Activated T-helper 17 cell treated with anti-CD3 and anti-CD28 coated beads, Interleukin-2, amount 50 U/mL, for 72 hours (primary cell): Measurements from ENCODE around the gene FRMD3. TPM values are rescaled to one million over a fixed set of nuclear protein-coding genes. Genes with fewer than 3 reads are reported as not detected.

Experiments used
- ATAC-seq: fragments of 150-1000 bp; cut with Tn5 transposase; replicated peaks from 2 replicates; pipeline ENCODE4 v1.10.0; 2021; ENCODE audit warnings: mild to moderate bottlenecking, moderate library complexity
- H3K27ac Mint-ChIP-seq: one replicate; pipeline ENCODE4 v1.8.0; 2022; ENCODE audit warnings: mixed read lengths
- H3K27me3 Mint-ChIP-seq: one replicate; pipeline ENCODE4 v1.8.0; 2022; ENCODE audit warnings: mixed read lengths
- H3K36me3 Mint-ChIP-seq: one replicate; pipeline ENCODE4 v1.8.0; 2022; ENCODE audit warnings: low read depth, mild to moderate bottlenecking, mixed read lengths
- H3K4me1 Mint-ChIP-seq: one replicate; pipeline ENCODE4 v1.8.0; 2022; ENCODE audit warnings: mixed read lengths
- H3K4me3 Mint-ChIP-seq: one replicate; pipeline ENCODE4 v1.8.0; 2022; ENCODE audit warnings: mild to moderate bottlenecking, mixed read lengths
- H3K9me3 Mint-ChIP-seq: one replicate; pipeline ENCODE4 v1.8.0; 2022; ENCODE audit warnings: mixed read lengths
- total RNA-seq, 2 donors: library from RNA; stranded (reverse); gene quantifications; one replicate each; pipeline ENCODE4 v1.2.3, GENCODE V29; 2022

FRMD3 gene
- total RNA-seq, 2 donors from 2014 or later, result 0.17 to 0.82 TPM

GRCh38 chr9:83424831-83425230 is 113.4 kb downstream of the FRMD3 start:
- Mint-ChIP-seq H3K4me1 (no peaks in the 10 kb centered on the region), H3K27ac (no peak overlapping the region), H3K9me3 (no peaks in the 10 kb centered on the region), H3K4me3 (no peak overlapping the region), H3K27me3 (no peaks in the 10 kb centered on the region), H3K36me3 (no peaks in the 10 kb centered on the region)
- no peak for ATAC-seq

GRCh38 chr9:83423815-83424707 is 114.1 kb downstream of the FRMD3 start:
- no peaks in the 10 kb centered on the region for H3K36me3 Mint-ChIP-seq
- no peaks in the 10 kb centered on the region for H3K9me3 Mint-ChIP-seq
- H3K27me3 Mint-ChIP-seq, result no peaks in the 10 kb centered on the region
- H3K27ac Mint-ChIP-seq, result no peak overlapping the region
- H3K4me1 Mint-ChIP-seq, result no peaks in the 10 kb centered on the region
- H3K4me3 Mint-ChIP-seq, result no peak overlapping the region
- ATAC-seq, result no peak

- H3K4me1 Mint-ChIP-seq, result no peaks in the 10 kb centered on the region
- no peaks in the 10 kb centered on the region for H3K36me3 Mint-ChIP-seq
- H3K4me3 Mint-ChIP-seq, result no peak overlapping the region
- H3K27me3 Mint-ChIP-seq, result no peaks in the 10 kb centered on the region
- H3K27ac Mint-ChIP-seq, result no peak overlapping the region
- no peak for ATAC-seq
- H3K9me3 Mint-ChIP-seq, result no peaks in the 10 kb centered on the region
Measured at GRCh38 chr9:83422527-83422926, 115.7 kb downstream of the FRMD3 start.

- Mint-ChIP-seq H3K36me3 (no peaks in the 10 kb centered on the region), H3K27me3 (no peaks in the 10 kb centered on the region), H3K4me1 (no peaks in the 10 kb centered on the region), H3K9me3 (no peaks in the 10 kb centered on the region), H3K4me3 (no peak overlapping the region), H3K27ac (no peak overlapping the region)
- no peak for ATAC-seq
Measured at GRCh38 chr9:83420486-83420885, 117.7 kb downstream of the FRMD3 start.

GRCh38 chr9:83419961-83420360 is 118.2 kb downstream of the FRMD3 start:
- H3K36me3 Mint-ChIP-seq, result no peaks in the 10 kb centered on the region

GRCh38 chr9:83418283-83418682 is 119.9 kb downstream of the FRMD3 start:
- no peak for ATAC-seq
- H3K27me3 Mint-ChIP-seq, result no peaks in the 10 kb centered on the region
- H3K9me3 Mint-ChIP-seq, result no peaks in the 10 kb centered on the region
- no peaks in the 10 kb centered on the region for H3K4me1 Mint-ChIP-seq
- no peak overlapping the region for H3K4me3 Mint-ChIP-seq
- H3K27ac Mint-ChIP-seq, result no peak overlapping the region
- no peaks in the 10 kb centered on the region for H3K36me3 Mint-ChIP-seq

More at GRCh38 chr9:83419961-83420360, 118.2 kb downstream of the FRMD3 start:
- Mint-ChIP-seq H3K4me1 (no peaks in the 10 kb centered on the region), H3K9me3 (no peaks in the 10 kb centered on the region), H3K27me3 (no peaks in the 10 kb centered on the region), H3K4me3 (no peak overlapping the region), H3K27ac (no peak overlapping the region)
- ATAC-seq, result no peak

- Mint-ChIP-seq H3K36me3 (no peaks in the 10 kb centered on the region), H3K4me1 (no peaks in the 10 kb centered on the region), H3K9me3 (peaks cover 9% of the 10 kb centered on the region), H3K27me3 (no peaks in the 10 kb centered on the region), H3K4me3 (no peak overlapping the region), H3K27ac (no peak overlapping the region)
- ATAC-seq, result no peak
Measured at GRCh38 chr9:83413367-83413766, 124.8 kb downstream of the FRMD3 start.

GRCh38 chr9:83410701-83411100 is 127.5 kb downstream of the FRMD3 start:
- Mint-ChIP-seq H3K27ac (no peak overlapping the region), H3K9me3 (peaks cover 14% of the 10 kb centered on the region), H3K27me3 (peaks cover 3% of the 10 kb centered on the region), H3K4me3 (no peak overlapping the region), H3K4me1 (no peaks in the 10 kb centered on the region), H3K36me3 (no peaks in the 10 kb centered on the region)
- no peak for ATAC-seq

GRCh38 chr9:83406921-83407320 is 131.3 kb downstream of the FRMD3 start:
- no peak for ATAC-seq
- peaks cover 3% of the 10 kb centered on the region for H3K27me3 Mint-ChIP-seq
- H3K9me3 Mint-ChIP-seq, result peaks cover 14% of the 10 kb centered on the region
- H3K4me1 Mint-ChIP-seq, result no peaks in the 10 kb centered on the region
- H3K36me3 Mint-ChIP-seq, result no peaks in the 10 kb centered on the region
- H3K4me3 Mint-ChIP-seq, result no peak overlapping the region
- no peak overlapping the region for H3K27ac Mint-ChIP-seq

- no peak overlapping the region for H3K4me3 Mint-ChIP-seq
- H3K27ac Mint-ChIP-seq, result no peak overlapping the region
- H3K9me3 Mint-ChIP-seq, result peaks cover 14% of the 10 kb centered on the region
- no peaks in the 10 kb centered on the region for H3K36me3 Mint-ChIP-seq
- ATAC-seq, result no peak
- peaks cover 3% of the 10 kb centered on the region for H3K27me3 Mint-ChIP-seq
- no peaks in the 10 kb centered on the region for H3K4me1 Mint-ChIP-seq
Measured at GRCh38 chr9:83405759-83406158, 132.4 kb downstream of the FRMD3 start.

- Mint-ChIP-seq H3K27me3 (peaks cover 3% of the 10 kb centered on the region), H3K36me3 (no peaks in the 10 kb centered on the region), H3K9me3 (peaks cover 7% of the 10 kb centered on the region), H3K4me3 (no peak overlapping the region), H3K4me1 (no peaks in the 10 kb centered on the region), H3K27ac (no peak overlapping the region)
- no peak for ATAC-seq
Measured at GRCh38 chr9:83403527-83404238, 134.5 kb downstream of the FRMD3 start.

- no peaks in the 10 kb centered on the region for H3K4me1 Mint-ChIP-seq
- H3K27me3 Mint-ChIP-seq, result peaks cover 3% of the 10 kb centered on the region
- no peak overlapping the region for H3K4me3 Mint-ChIP-seq
- no peak overlapping the region for H3K27ac Mint-ChIP-seq
- ATAC-seq, result no peak
- no peaks in the 10 kb centered on the region for H3K36me3 Mint-ChIP-seq
- no peaks in the 10 kb centered on the region for H3K9me3 Mint-ChIP-seq
Measured at GRCh38 chr9:83401328-83401900, 136.8 kb downstream of the FRMD3 start.

- no peak for ATAC-seq
- Mint-ChIP-seq H3K36me3 (no peaks in the 10 kb centered on the region), H3K9me3 (no peaks in the 10 kb centered on the region), H3K4me3 (no peak overlapping the region), H3K4me1 (no peaks in the 10 kb centered on the region), H3K27me3 (no peaks in the 10 kb centered on the region), H3K27ac (no peak overlapping the region)
Measured at GRCh38 chr9:83396813-83397212, 141.4 kb downstream of the FRMD3 start.

GRCh38 chr9:83396342-83396741 is 141.9 kb downstream of the FRMD3 start:
- Mint-ChIP-seq H3K36me3 (no peaks in the 10 kb centered on the region), H3K9me3 (no peaks in the 10 kb centered on the region), H3K4me3 (no peak overlapping the region), H3K27me3 (no peaks in the 10 kb centered on the region), H3K4me1 (no peaks in the 10 kb centered on the region), H3K27ac (no peak overlapping the region)
- ATAC-seq, result no peak

GRCh38 chr9:83392228-83392627 is 146.0 kb downstream of the FRMD3 start:
- H3K36me3 Mint-ChIP-seq, result no peaks in the 10 kb centered on the region
- no peak overlapping the region for H3K27ac Mint-ChIP-seq
- no peaks in the 10 kb centered on the region for H3K27me3 Mint-ChIP-seq
- H3K4me1 Mint-ChIP-seq, result no peaks in the 10 kb centered on the region
- ATAC-seq, result no peak
- H3K4me3 Mint-ChIP-seq, result no peak overlapping the region
- no peaks in the 10 kb centered on the region for H3K9me3 Mint-ChIP-seq
